Suprapubic skin (tissue), 3 donors: ENCODE measurements around the gene ANKRD22.

ENCODE experiments used
- POLR2A ChIP-seq, 2 donors: fragments of 450-650 bp; IDR thresholded peaks; one replicate each; pipeline ENCODE4 v1.6.1; 2017; ENCODE audit warnings: antibody characterized with exemption in 2 of 2, mild to moderate bottlenecking in 2 of 2, moderate library complexity in 2 of 2
- TF ChIP-seq, protein P1 (sequence below), 2 donors: fragments of 200-600 bp in 1 of 2; fragments of 450-650 bp in 1 of 2; sonication (generic) in 1 of 2; IDR thresholded peaks; one replicate each; pipeline ENCODE4 v1.5.1; 2016 to 2019; ENCODE audit warnings: antibody characterized with exemption in 2 of 2, mild to moderate bottlenecking in 1 of 2, moderate library complexity in 1 of 2

DNA sequence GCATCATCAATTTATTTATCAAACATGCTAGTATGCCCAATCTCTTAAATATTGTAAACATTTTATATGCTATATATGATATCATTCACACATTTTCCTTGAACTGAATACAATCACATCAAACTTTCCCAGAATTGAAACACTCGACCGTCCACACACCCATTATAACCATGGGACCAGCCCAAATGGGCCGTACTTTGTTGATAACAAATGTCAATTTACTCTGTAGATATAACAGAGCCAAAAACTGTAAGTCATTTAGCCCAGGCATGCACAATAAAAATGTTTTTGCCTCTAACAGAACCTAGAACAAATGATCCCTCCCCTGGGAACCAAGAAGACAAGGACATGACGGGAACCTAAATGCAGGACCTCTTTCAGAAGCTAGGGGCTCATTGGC lies 683 bp upstream of the ANKRD22 start:
- TF ChIP-seq, protein P1, sequence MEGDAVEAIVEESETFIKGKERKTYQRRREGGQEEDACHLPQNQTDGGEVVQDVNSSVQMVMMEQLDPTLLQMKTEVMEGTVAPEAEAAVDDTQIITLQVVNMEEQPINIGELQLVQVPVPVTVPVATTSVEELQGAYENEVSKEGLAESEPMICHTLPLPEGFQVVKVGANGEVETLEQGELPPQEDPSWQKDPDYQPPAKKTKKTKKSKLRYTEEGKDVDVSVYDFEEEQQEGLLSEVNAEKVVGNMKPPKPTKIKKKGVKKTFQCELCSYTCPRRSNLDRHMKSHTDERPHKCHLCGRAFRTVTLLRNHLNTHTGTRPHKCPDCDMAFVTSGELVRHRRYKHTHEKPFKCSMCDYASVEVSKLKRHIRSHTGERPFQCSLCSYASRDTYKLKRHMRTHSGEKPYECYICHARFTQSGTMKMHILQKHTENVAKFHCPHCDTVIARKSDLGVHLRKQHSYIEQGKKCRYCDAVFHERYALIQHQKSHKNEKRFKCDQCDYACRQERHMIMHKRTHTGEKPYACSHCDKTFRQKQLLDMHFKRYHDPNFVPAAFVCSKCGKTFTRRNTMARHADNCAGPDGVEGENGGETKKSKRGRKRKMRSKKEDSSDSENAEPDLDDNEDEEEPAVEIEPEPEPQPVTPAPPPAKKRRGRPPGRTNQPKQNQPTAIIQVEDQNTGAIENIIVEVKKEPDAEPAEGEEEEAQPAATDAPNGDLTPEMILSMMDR (IDR thresholded peaks at IDR 0.05) = no peak
- no peak for TF ChIP-seq POLR2A (IDR thresholded peaks at IDR 0.05)
